A673 (cell line): ENCODE data around the gene PRR5L. TPM values are rescaled to one million over a fixed set of nuclear protein-coding genes. Genes with fewer than 3 reads are reported as not detected.
A peak's percentile ranks its signal among the peaks of the same experiment; 100 is the strongest.

Experiments
- BruUV-seq: library from RNA; stranded (reverse); fragments of 400-500 nt; replicated peaks from 2 replicates; lab custom pipeline; 2021; lab: Mats Ljungman, UMichigan
- CTCF ChIA-PET: fragments of 300-600 bp; sonication (Branson Sonifier 250); formaldehyde crosslinking; loops from one replicate; lab custom pipeline; 2022; ENCODE audit warnings: antibody characterized with exemption; lab: Charles Lee
- POLR2A ChIA-PET: fragments of 300-600 bp; sonication (Branson Sonifier 250); formaldehyde crosslinking; loops from one replicate; lab custom pipeline; 2022; ENCODE audit warnings: antibody characterized with exemption; ENCODE audit not compliant: low non-redundant PET; lab: Charles Lee
- DNase-seq: peaks from one replicate; pipeline ENCODE4 v3.0.0-alpha.2; 2015; ENCODE audit warnings: low spot score
- H3K27ac ChIP-seq: fragments of 200-600 bp; sonication (generic); 2 replicates; pipeline ENCODE4 v1.5.1; 2016; ENCODE audit warnings: mixed run types, low read depth, mild to moderate bottlenecking, mixed read lengths, antibody characterized with exemption, low read length; ENCODE audit not compliant: poor library complexity, severe bottlenecking
- H3K27me3 ChIP-seq: fragments of 200-600 bp; sonication (generic); replicated peaks from 2 replicates; pipeline ENCODE4 v1.6.1; 2017; ENCODE audit warnings: mixed run types, low read depth, mild to moderate bottlenecking, mixed read lengths, antibody characterized with exemption, low read length; ENCODE audit not compliant: insufficient read depth, poor library complexity
- H3K36me3 ChIP-seq: fragments of 200-600 bp; sonication (generic); 2 replicates; pipeline ENCODE4 v1.6.1; 2016; ENCODE audit warnings: mixed run types, mild to moderate bottlenecking, mixed read lengths, antibody characterized with exemption, low read length; ENCODE audit not compliant: insufficient read depth, poor library complexity, severe bottlenecking
- H3K4me1 ChIP-seq: fragments of 200-600 bp; sonication (generic); 2 replicates; pipeline ENCODE4 v1.6.1; 2017; ENCODE audit warnings: mixed run types, mild to moderate bottlenecking, mixed read lengths, antibody characterized with exemption, low read length; ENCODE audit not compliant: insufficient read depth, poor library complexity, severe bottlenecking
- H3K4me3 ChIP-seq: fragments of 200-600 bp; sonication (generic); 2 replicates; pipeline ENCODE4 v1.5.1; 2016; ENCODE audit warnings: low read depth, mixed run types, mild to moderate bottlenecking, mixed read lengths, low read length; ENCODE audit not compliant: poor library complexity, severe bottlenecking
- H3K9me3 ChIP-seq: fragments of 200-600 bp; sonication (generic); 2 replicates; pipeline ENCODE4 v1.6.1; 2016; ENCODE audit warnings: mixed run types, low read depth, mild to moderate bottlenecking, mixed read lengths, antibody characterized with exemption, low read length; ENCODE audit not compliant: poor library complexity, severe bottlenecking
- EZH2 ChIP-seq: fragments of 200-600 bp; sonication (generic); IDR thresholded peaks from 2 replicates; pipeline ENCODE4 v1.6.1; 2017; ENCODE audit warnings: borderline replicate concordance, low read depth, mild to moderate bottlenecking, mixed read lengths, antibody characterized with exemption, low read length; ENCODE audit not compliant: poor library complexity, severe bottlenecking
- intact Hi-C: fragments of 100-400 bp; cut with micrococcal nuclease; formaldehyde crosslinking; loops from one replicate; pipeline ENCODE4 v1.10.0; 2022; ENCODE audit not compliant: unreplicated experiment
- total RNA-seq: library from RNA; stranded (reverse); gene quantifications from 2 replicates; pipeline ENCODE4 v1.2.3, GENCODE V29; 2021
- TF ChIP-seq, protein P1 (sequence below): fragments of 300-800, 200-600 bp; sonication (generic); conservative IDR thresholded peaks from 2 replicates; pipeline ENCODE4 v1.5.1; 2017; ENCODE audit warnings: low read depth, mild to moderate bottlenecking, antibody characterized with exemption, low read length, moderate library complexity, mixed read lengths

The PRR5L gene
- total RNA-seq, 1 experiment from 2014 or later = 102 TPM

DNA sequence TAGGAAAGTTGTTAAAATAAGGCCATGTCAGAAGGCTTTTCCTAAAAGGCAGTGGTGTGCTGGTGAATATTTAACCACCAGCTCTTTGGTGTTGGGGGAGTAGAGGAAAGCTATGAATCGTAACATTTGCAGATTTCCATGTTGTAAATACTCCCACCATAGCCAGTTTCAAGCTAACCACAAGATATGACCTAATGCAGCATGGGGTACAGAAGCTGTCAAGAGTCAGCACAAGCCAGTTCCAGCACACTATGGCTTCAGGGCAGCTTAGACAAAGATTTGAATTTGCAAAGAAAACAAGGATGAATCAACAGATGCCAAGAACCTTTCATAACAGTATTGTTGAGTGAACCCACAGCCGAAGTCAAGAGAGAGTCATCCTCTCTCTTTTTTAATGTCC lies 46.8 kb upstream of the PRR5L start:
- Histone ChIP-seq H3K27ac (no peak overlapping the region), H3K9me3 (no peaks in the 10 kb centered on the region), H3K27me3 (peaks cover 42% of the 10 kb centered on the region), H3K36me3 (no peaks in the 10 kb centered on the region), H3K4me1 (no peaks in the 10 kb centered on the region), H3K4me3 (no peak overlapping the region)
- TF ChIP-seq, protein P1, sequence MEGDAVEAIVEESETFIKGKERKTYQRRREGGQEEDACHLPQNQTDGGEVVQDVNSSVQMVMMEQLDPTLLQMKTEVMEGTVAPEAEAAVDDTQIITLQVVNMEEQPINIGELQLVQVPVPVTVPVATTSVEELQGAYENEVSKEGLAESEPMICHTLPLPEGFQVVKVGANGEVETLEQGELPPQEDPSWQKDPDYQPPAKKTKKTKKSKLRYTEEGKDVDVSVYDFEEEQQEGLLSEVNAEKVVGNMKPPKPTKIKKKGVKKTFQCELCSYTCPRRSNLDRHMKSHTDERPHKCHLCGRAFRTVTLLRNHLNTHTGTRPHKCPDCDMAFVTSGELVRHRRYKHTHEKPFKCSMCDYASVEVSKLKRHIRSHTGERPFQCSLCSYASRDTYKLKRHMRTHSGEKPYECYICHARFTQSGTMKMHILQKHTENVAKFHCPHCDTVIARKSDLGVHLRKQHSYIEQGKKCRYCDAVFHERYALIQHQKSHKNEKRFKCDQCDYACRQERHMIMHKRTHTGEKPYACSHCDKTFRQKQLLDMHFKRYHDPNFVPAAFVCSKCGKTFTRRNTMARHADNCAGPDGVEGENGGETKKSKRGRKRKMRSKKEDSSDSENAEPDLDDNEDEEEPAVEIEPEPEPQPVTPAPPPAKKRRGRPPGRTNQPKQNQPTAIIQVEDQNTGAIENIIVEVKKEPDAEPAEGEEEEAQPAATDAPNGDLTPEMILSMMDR = no peak
- no peak for TF ChIP-seq EZH2
- intact Hi-C loops = no loop called here
- CTCF ChIA-PET = interaction anchor here (1.2 to 2.1 kb wide), 3 partner anchors 10 to 17 kb away, joined by 3 to 6 read pairs (median 5); no protein-coding TSS in a partner anchor
- no TSS peak for BruUV-seq
- DNase-seq = no peak
- POLR2A ChIA-PET = no interaction called here

DNA sequence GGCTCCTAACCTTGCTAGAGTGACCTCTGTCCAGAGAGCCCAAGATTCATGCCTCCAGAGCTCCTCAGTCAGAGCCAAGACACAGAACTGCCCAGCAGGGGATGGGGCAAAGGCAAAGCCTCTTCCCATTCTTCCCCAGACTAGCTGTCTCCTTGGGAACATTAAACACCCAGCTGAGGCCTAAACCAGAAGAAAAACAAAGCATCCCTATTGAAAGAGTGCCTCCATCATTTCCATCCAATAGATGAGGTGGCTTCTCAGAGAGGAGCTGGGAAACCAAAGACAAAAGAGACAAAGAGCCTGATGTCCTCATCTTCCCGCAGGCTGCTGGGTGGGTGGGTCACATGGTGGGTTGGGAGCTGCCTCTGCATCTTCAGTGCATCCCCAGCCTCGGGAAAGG lies 44.3 kb upstream of the PRR5L start:
- no peaks in the 10 kb centered on the region for H3K36me3 ChIP-seq
- H3K4me3 ChIP-seq = no peak overlapping the region
- no peaks in the 10 kb centered on the region for H3K9me3 ChIP-seq
- TF ChIP-seq, protein P1 = no peak
- no peak for TF ChIP-seq EZH2
- intact Hi-C loops = no loop called here
- DNase-seq = no peak
- H3K4me1 ChIP-seq = no peaks in the 10 kb centered on the region
- ChIA-PET POLR2A (no interaction called here), CTCF (no interaction called here)
- H3K27ac ChIP-seq = no peak overlapping the region
- H3K27me3 ChIP-seq = peaks cover 41% of the 10 kb centered on the region
- no TSS peak for BruUV-seq

DNA sequence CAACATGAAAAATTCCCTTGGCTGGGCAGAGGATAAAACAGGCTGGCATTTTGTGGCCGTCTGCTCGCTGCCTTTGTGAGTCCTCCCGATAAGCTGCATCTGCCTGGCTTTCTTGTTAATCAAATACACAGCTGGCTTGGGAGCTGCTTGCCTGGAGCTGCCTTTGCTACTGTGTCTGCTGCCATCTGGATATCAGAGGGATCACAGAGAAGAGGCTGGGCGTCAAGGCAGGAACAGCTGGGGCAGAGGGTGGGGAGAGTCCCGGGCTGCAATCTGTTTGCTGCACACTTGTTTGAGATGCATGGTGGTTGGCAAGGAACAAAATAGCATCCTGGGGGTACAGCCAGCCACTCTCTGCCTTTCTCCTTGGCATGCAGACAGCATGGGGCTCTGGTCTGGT lies 42.9 kb upstream of the PRR5L start:
- no peak overlapping the region for H3K27ac ChIP-seq
- H3K36me3 ChIP-seq = no peaks in the 10 kb centered on the region
- no TSS peak for BruUV-seq
- DNase-seq = peak; percentile 28
- no peak for TF ChIP-seq EZH2
- no peaks in the 10 kb centered on the region for H3K9me3 ChIP-seq
- CTCF ChIA-PET = no interaction called here
- POLR2A ChIA-PET = no interaction called here
- intact Hi-C loops = no loop called here
- peaks cover 38% of the 10 kb centered on the region for H3K27me3 ChIP-seq
- H3K4me3 ChIP-seq = no peak overlapping the region
- H3K4me1 ChIP-seq = no peaks in the 10 kb centered on the region

DNA sequence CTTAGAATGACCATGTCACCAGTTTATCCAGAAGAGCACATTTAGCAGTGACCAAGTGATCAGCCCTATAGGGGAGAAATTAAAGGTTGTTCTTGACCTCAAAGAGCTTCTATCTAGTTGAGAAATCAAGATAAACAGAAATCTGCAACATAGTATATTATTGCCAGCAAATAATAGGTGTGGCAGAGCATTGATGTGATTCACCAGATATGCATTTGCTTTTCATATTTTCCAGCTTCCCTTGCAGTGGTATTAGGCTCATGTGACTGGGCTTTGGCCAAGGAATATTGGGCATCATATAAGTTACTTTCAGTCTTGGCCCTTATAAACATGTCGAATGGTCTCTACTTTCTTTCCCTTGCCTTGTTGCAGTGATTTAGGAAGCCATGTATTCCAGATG lies 41.4 kb upstream of the PRR5L start:
- intact Hi-C loops = loop anchor here (5.0 kb wide), 2 partner anchors 122 to 212 kb away; no protein-coding TSS in a partner anchor
- Histone ChIP-seq H3K4me1 (no peaks in the 10 kb centered on the region), H3K27ac (no peak overlapping the region), H3K9me3 (no peaks in the 10 kb centered on the region), H3K27me3 (peaks cover 24% of the 10 kb centered on the region), H3K4me3 (no peak overlapping the region), H3K36me3 (no peaks in the 10 kb centered on the region)
- TF ChIP-seq, protein P1 = no peak
- TF ChIP-seq EZH2 = no peak
- DNase-seq = no peak
- no TSS peak for BruUV-seq
- ChIA-PET CTCF (no interaction called here), POLR2A (no interaction called here)
